Prostate gland (tissue), 1 donor: ENCODE results near the gene KCNIP3.

Experiments
- POLR2A ChIP-seq: fragments of 450-650 bp; IDR thresholded peaks from one replicate; pipeline ENCODE4 v1.6.1; 2016; ENCODE audit warnings: antibody characterized with exemption, mild to moderate bottlenecking
- POLR2AphosphoS5 ChIP-seq: sonication (generic); formaldehyde crosslinking; IDR thresholded peaks from one replicate; pipeline ENCODE4 v1.6.1; 2017; ENCODE audit warnings: antibody characterized with exemption

GRCh38 chr2:95392320-95392719 lies 95.2 kb downstream of the KCNIP3 start:
- no peak for TF ChIP-seq POLR2AphosphoS5
- no peak for TF ChIP-seq POLR2A
